ENCODE data around the gene PRR20B.
"Not testable (repeated sequence)": the region's sequence is repeated elsewhere in the genome, so short reads cannot be mapped to it uniquely, and the experiment has no call there.

DNA sequence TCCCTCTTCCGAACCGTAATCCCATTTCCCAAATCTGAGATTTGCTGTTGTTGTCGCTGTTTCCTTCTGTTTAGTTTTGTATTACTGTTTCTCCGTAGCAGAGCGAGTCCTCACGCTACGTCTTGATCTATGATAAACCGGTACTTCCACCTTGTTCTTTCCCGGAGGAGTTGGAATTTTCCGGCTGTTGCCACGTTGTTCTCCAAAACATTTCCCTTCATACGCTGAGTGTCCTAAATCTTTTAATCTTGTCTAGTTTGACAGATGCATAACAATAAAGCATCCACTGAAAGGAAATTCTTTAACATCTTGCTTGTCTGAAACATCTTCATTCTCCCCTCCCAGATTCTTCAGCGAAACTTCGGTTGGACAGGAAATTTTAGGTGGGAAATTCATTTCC lies 818 bp downstream of the PRR20B start:
- TF ChIP-seq, protein P1, sequence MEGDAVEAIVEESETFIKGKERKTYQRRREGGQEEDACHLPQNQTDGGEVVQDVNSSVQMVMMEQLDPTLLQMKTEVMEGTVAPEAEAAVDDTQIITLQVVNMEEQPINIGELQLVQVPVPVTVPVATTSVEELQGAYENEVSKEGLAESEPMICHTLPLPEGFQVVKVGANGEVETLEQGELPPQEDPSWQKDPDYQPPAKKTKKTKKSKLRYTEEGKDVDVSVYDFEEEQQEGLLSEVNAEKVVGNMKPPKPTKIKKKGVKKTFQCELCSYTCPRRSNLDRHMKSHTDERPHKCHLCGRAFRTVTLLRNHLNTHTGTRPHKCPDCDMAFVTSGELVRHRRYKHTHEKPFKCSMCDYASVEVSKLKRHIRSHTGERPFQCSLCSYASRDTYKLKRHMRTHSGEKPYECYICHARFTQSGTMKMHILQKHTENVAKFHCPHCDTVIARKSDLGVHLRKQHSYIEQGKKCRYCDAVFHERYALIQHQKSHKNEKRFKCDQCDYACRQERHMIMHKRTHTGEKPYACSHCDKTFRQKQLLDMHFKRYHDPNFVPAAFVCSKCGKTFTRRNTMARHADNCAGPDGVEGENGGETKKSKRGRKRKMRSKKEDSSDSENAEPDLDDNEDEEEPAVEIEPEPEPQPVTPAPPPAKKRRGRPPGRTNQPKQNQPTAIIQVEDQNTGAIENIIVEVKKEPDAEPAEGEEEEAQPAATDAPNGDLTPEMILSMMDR (IDR thresholded peaks at IDR 0.05; ENCODE audit: low read depth, low read length, poor library complexity, severe bottlenecking), result not testable (repeated sequence)
- TF ChIP-seq EZH2phosphoT487 (IDR thresholded peaks at IDR 0.05; ENCODE audit: borderline replicate concordance, low read length), result not testable (repeated sequence)
